Limb (tissue), 2 donors: ENCODE measurements around the gene CAB39L.

Experiments
- DNase-seq, 2 donors: peaks; one replicate each; pipeline ENCODE4 v3.0.0-alpha.2; 2016; ENCODE audit errors: extremely low spot score in 2 of 2

Gene CAB39L

DNA sequence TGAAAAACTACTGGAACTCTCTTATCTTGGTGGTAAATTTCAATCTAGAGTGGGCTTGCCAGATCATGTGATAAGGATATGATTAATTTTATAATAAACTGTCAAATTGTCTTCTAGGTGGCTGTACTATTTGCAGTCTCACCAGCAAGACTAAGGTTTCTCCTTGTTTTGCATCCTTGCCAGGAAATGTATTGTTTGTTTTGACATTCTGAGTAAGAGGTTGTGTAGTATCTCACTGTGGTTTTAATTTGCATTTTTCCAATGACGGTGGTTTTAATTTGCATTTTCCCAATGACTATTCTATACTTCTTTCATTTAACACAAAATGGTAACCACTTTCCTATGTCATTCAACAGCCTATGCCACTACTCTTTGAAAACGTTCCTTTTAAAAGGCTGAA is 2.0 kb downstream of the CAB39L start:
- DNase-seq: no peak

GRCh38 chr13:49441312-49441711 is 2.6 kb downstream of the CAB39L start:
- DNase-seq: no peak

GRCh38 chr13:49439609-49440008 is 4.3 kb downstream of the CAB39L start:
- no peak for DNase-seq

GRCh38 chr13:49437705-49438104 is 6.2 kb downstream of the CAB39L start:
- no peak for DNase-seq

GRCh38 chr13:49436890-49437289 is 7.0 kb downstream of the CAB39L start:
- peak in 1 of 2 donors; percentile 60 for DNase-seq

DNA sequence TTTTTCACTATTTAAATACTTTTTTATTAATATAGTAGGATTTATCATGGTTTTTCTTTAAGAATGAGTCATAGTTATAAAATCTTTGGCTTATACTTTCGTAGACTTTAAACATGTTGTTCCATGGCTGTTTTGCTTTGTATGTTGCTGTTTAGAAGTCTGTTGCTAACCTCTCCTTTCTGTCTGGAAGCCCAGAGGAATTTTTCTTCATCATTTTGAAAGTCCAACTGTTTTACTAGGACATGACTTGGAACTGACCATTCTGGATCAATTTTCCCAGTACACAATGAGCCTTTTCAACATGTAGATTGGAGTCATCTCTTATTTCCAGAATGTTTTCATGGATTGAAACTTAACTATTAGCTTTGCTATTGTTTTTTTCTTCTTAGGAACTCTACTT is 7.9 kb downstream of the CAB39L start:
- DNase-seq: peak in 1 of 2 donors; percentile 24

- DNase-seq: no peak
Observed at GRCh38 chr13:49429121-49429520, 14.7 kb downstream of the CAB39L start.

DNA sequence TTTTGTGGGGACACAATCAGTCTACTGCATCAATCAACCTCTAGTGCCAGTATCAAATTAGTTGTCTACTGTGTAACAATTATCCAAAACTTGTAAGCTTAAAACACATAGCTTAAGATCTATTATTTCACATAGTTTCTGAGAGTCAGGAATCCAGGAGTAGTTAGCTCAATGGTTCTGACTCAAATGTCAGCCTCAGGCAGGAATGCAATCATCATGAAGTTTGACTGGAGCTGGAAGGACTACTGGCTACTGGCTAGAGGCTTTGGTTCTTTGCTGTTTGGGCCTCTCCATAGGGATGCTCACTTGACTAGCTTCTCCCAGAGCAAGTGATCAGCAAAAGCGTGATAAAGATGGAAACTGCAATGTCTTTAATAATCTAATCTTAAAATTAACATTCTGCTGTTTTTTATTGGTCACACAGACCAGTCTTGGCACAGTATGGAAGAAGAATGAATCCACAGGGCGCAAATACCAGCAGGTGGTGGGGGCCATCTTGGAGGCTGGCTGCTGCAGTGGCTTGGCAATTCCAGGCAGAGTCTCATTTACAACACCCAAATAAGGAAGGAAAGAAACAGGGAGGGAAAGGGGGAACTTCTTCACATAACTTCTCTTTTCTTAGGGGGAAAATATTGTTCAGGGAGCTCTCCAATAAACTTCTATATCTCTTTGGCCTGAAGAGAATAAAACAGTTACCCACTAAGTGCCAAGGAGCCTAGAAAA is 15.7 kb downstream of the CAB39L start:
- no peak for DNase-seq

DNA sequence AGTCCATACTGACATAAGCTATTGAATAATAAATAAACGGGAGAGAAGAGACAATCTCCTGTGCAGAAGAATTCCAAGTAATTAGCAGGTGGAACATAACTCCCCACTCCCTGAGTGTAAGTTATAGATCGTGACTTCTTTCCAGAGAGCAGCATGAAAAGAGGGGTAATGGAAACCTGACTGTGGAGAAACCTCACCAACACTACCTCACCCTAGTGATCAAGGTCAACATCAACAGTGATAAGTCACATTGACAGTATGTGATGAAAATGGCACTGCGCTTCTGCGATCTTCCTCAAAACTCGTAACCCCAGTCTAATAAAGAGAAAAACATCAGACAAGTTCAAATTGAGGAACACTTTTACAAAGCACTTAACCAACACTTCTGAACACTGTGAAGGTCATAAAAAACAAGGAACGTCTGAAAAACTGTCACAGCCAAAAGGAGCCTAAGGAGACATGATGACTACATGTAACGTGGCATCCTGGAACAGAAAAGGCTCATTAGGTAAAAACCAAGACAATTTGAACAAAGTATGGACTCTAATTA is 19.8 kb downstream of the CAB39L start:
- no peak for DNase-seq

DNA sequence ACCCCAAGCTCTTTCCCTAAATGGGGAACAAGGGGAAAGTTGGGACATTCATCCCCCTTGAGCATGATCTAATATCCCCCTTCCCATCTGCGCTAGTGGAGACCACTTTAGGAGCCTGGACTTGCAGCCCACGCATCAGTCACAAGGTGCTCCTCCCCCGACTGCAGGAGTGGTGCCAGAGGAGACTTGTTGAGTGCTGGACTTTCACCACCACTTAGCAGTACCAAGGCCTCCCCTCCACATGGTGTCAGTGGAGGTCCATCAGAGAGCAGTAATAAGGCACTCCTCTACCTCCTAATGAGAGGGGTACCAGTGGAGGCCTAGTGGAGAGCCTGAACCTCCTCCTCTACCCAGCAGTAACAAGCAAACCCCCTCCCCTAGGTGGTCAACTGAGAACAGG is 22.5 kb downstream of the CAB39L start:
- no peak for DNase-seq

DNA sequence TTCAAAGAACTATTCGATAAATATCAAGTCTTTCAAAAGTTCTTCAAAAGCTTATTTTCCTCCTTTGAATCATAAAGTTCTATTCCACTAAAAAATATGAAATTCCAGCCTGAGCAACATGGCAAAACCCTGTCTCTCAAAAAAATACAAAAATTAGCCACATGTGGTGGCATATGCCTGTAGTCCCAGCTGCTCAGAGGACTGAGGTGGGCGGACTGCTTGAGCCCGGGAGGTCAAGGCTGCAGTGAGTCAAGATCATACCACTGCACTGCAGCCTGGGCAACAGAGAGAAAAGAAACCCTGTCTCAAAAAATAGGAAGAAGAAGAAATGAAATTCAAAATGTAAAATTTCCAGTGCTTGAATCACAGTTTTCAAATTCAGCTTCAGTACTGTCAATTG is 24.6 kb downstream of the CAB39L start:
- no peak for DNase-seq

DNA sequence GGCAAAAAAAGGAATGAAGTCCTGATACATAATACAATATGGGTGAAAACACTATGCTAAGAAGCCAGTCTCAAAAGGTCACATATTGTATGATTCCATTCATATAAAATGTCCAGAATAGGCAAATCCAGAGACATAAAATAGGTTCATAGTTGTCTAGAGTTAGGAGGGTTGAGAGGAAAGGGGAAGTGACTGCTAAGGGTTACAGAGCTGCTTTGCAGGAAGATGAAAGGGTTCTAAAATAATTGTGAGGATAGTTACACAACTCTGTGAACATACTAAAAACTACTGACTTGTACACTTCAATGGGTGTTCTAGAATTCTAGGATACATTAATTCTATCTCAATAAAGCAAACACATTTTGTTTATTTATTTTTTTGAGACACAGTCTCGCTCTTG is 25.7 kb downstream of the CAB39L start:
- no peak for DNase-seq

- no peak for DNase-seq
Observed at GRCh38 chr13:49417161-49417560, 26.7 kb downstream of the CAB39L start.

GRCh38 chr13:49412749-49413148 is 31.1 kb downstream of the CAB39L start:
- no peak for DNase-seq

DNA sequence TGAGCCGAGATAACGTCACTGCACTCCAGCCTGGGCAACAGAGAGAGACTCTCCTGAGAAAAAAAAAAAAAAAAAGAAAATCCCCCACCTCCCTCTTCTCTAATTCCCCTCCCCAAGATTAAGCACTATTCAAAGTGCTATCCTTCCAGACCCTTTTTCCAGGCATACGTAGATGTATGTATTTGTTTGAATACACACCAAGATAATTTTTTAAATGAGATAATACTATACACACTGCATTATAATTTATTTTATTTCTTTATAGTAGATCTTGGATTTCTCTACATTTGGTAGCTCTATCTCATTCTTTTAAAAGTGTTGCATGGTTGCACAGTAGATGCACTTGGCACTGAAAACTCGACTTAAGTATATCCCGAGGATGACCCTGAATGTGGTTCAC is 32.5 kb downstream of the CAB39L start:
- DNase-seq: no peak

DNA sequence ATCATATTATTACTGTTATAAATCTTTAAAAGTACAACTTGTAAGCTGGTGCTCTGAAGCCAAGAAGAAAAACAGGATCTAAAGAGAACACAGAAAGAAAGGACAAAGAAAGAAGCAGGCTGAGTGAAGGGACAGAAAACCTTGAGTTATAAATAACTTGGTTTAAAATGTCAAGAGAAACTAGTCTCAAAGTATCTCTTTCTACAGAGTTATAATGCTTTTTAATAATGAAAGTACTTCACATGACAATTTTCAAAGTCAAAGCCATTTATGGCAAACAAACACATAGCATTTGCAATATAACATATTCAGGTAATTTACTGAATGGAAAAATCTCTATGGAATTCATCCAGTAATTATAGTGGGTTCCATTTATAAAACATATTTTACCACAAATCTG is 33.4 kb downstream of the CAB39L start:
- DNase-seq: no peak

DNA sequence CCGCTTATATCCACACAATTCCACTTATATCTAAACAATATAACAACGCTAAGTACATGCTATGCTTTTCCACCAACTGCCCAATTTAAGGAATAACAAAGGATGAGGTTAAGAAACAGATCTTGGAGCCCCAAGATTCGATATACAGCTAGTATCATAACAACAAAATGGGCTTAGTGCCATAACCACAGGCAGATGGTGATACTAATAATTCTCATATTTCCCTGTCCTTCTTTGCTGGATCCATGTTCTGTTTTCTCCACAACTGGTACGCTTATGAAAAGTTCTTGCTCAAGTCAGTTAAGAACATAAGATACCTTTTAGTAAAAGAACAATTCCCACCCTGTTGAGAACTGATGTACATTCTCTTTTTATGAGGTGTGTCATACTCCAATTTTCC is 33.9 kb downstream of the CAB39L start:
- DNase-seq: no peak

- DNase-seq: no peak
Observed at GRCh38 chr13:49409008-49409407, 34.9 kb downstream of the CAB39L start.

DNA sequence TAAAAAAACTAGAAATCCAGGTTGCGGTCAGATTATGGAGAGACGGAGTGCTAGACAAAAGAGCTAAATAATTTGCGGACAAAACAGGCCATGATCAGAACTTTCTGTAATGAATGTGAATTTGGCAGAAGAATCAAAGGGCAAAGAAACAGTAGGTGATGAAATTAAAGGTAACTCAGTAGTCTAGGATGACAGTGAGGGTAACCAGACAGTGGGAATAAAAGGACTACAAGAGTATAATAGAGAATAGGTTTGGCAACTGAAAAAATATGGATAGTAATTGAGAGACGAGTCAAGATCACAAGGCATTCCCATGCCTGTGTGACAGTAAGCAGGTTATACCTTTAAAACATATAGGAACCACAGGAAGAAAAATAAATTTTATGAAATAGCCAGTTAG is 35.9 kb downstream of the CAB39L start:
- DNase-seq: no peak

- no peak for DNase-seq
Observed at GRCh38 chr13:49407068-49407467, 36.8 kb downstream of the CAB39L start.

GRCh38 chr13:49404703-49405020 is 39.2 kb downstream of the CAB39L start:
- DNase-seq: no peak

DNA sequence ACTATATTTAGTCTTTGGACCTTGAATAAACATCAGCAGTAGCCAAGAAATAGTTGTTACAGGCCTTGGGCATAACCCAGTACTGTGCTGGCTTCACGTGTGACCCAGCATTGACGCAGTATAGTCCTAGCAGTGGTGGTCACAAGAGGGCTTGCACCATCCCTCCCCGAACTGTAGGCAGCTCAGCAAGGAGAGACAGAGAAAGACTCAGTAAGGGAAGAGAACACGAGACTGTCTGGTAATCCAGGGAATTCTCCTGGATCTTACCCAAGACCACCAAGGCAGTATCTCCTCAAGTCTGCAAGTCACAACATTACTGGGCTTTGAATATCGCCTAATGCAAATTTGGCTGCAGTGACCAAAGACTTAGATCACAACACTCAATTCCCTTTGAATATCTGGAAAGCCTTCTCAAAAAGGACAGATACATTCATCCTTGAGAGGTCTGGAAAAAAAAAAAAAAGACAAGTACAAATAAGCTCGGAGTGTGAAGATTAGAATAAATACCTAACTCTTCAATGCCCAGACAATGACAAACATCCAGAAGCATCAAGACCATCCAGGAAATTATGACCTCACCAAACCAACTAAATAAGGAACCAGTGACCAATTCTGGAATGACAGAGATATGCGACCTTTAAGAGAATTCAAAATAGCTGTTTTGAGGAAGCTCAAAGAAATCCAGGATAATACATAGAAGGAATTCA is 39.7 kb downstream of the CAB39L start:
- no peak for DNase-seq
